GM19025 (cell line): ENCODE measurements around the gene TPCN2.

Experiments
- ATAC-seq: cut with Tn5 transposase; IDR thresholded peaks from one replicate; pipeline ENCODE4 v1.9.1; 2021; ENCODE audit warnings: mild to moderate bottlenecking, low read depth, moderate library complexity; ENCODE audit not compliant: unreplicated experiment

Gene TPCN2

DNA sequence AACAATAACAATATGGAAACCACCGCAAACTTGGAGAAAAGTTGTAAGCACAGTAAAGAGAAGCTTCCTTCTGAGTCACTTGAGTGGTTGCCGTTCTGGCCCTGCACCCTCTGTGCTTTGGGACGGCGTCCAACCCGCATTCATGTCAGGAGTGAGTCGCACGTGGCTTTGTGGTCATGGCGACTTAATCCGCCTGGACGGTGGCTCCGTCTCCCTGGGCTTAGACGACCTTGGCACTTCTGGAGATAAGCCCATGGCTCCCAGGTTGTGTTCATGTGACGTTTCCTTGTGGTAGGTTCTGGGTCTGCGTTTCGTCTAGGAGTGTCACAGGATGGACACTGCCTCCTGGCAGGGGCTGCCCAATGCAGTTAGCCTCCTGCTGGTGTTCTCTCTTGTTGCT is 40.5 kb downstream of the TPCN2 start:
- no peak for ATAC-seq

DNA sequence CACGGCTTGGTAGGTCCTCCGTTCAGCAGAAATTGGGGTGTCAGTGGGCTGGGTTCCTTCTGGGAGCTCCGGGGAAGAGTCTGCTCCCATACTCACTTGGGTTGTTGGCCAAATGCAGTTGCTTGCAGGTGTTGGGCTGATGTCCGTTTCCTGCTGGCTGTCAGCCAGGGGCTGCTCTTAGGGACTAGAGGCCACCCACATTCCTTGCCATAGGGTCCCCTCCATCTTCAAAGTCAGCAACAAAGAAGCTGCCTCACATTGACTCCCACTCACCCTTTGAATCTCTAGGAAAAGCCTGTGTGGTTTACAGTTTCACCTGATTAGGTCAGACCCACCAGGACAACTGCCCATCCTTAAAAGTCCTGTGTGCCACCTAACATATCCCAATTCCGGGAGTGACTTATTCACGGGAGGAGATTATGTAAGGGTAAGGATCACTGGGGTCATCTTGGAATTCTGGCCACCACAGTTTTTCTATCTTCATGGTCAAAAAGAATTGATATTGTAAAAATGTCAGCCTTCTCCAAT is 43.0 kb downstream of the TPCN2 start:
- ATAC-seq, result no peak

DNA sequence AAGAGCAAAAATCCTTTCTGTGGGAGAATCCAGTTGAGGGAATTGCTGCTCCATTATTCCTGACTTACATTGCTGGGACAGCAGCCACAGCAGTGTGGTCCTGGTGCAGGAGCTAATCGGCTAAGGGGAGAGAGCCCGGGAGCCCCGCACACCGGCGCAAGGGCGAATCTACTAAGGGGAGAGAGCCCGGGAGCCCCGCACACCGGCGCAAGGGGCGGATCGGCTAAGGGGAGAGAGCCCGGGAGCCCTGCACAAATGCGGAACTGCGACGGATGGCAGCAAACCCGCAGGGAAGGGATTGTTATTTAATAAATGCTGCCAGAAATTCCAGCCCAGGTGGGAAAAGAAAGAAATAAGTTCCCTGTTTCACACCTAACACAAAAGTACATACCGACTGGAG is 43.5 kb downstream of the TPCN2 start:
- ATAC-seq, result no peak

DNA sequence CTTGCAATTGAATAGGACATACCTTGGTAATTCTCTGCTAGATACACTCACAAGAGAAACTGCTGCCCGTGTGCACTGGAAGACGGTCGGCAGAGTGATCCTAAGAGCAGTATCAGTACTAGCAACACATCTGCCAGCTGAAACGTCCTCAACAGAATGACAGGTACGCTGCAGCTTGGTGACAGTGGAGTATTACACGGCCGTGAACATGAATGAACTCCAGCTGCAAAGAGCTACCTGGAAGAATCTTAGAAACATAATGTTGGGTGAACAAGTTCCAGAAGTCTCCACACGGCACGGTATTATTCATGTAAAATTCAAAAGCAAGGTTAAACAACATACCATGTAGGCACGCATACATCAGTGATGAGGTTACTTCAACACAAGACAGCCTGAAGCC is 44.4 kb downstream of the TPCN2 start:
- ATAC-seq, result no peak

DNA sequence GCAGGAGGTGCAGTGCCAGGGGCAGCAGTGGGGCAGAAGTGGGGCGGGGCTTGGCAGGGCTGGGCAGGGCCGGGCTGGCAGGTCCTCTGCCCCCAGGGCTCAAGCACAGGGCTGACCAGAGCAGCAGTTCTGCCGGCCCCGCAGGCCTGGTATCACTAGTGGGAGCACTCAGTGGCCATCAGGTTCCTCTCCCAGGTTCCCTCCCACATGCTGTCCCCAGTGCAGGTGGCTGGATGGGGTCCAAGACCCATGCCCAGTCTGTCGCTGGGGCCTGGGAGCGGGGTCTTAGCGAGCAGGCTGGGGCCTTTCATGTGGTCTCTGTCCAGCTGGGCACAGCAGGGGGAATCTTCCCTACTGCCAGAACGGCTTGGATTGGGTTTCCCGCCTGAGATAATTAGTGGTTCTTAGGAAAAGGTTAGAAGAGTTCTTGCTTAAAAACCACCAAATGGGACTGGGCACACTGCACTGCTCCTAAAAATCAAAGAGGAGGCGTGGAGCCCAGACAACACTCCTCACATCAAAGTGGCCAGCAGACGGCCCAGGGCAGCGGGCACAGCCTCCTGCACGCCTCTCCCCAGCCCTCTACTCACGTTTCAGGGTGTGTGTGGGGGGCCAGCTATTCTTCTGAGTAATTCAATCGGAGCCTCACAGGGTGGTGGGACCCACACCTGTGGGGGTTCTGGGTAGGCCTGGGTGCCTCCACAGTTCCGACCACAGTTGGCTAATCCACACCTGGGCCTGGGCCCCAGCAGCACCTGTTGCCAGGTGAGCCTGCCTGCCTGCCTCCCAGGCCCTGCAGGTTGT is 45.6 kb downstream of the TPCN2 start:
- ATAC-seq, result no peak

DNA sequence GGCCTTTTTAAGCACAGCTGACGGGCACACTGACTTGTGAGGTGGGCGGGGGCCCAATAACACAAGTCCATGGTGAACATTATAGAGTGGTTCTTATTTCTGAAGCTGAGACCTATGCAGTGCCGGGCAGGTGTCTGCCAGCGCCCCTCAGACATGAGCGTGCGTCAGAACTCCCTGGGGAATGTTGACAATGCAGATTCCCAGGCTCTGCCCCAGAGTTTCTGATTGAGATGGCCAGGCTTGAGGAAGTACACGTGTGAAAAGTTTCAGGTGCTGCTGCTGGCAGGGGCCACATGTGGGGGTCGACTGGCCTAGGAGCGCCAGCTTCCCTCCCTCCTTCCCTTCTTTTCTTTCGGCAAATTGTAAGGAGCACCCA is 46.2 kb downstream of the TPCN2 start:
- no peak for ATAC-seq

DNA sequence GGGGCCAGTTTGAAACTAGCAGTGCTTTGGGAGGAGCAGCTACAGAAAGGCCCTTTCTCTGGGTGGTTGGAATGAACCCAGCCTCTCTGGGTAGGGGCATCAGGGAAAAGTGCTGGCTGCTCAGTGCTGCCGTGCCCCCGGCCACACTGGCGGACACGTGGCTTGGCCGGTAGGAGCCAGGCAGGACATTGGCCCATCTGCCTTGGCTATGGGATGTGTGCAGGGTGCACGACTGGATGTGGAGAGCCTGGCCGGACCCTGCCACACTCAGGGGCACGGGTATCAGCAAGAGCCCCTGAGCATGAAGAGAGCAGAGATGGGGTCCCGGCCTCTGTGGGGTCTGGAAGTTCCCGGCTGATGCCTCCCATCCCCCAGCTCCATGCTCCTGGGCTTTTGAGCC is 46.6 kb downstream of the TPCN2 start:
- ATAC-seq, result no peak

DNA sequence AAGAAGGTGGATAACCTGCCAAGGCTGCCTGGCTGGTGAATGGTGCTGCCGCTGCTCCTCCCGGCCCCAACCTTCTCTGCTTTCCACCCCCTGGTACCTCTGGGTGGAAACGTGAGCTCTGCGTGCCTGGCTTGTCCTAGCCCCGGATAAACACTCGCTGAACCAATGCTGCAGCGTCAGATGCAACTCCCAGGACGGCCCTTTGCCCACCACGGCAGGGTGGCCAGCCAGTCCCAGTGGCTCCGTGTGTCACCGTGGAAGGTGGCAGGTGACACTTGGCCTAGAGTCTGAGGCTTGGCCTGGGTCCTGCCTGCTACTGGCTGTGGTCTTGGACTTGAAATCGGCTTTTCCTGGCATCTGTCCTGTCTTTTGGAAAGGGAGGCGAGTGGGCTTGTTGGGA is 47.7 kb downstream of the TPCN2 start:
- ATAC-seq, result no peak

DNA sequence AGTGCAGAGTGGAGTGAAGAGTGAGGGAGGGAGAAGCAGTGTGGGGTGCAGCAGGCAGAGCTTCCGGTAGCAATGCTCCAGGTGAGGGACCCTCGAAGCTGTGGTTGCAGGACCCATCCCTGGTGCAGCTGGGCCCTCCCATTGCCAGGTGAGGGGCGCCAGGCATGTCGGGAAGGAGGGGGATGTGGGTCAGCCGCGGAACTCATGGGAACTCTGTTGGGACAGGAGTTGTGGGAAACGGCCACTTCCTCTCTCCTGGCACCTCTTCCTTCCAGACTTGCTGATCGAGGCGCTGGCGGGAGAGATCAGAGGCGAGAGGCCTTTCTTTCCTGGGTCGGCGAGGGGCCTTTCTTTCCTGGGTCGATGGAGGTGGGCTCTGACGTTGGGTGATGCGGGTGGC is 48.5 kb downstream of the TPCN2 start:
- no peak for ATAC-seq

DNA sequence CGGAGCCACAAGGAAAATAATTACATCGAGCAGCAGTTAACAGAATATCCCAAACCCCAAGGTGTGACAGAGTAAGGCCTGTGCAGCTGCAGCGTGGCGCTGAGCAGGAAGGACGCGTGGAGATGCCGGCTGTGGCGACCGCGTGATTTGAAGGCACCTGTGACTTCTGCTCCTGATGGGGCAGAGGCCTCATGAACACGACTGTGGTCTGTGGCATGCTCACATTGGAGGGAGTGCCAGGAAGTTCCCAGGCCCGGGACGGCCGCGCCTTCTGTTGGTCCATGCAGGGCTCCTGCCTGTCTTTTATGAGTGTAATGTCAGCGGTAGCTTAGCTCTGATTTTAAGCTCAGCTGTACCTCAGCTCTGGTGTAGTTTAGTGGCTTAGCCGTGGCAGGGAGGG is 50.4 kb downstream of the TPCN2 start:
- no peak for ATAC-seq

DNA sequence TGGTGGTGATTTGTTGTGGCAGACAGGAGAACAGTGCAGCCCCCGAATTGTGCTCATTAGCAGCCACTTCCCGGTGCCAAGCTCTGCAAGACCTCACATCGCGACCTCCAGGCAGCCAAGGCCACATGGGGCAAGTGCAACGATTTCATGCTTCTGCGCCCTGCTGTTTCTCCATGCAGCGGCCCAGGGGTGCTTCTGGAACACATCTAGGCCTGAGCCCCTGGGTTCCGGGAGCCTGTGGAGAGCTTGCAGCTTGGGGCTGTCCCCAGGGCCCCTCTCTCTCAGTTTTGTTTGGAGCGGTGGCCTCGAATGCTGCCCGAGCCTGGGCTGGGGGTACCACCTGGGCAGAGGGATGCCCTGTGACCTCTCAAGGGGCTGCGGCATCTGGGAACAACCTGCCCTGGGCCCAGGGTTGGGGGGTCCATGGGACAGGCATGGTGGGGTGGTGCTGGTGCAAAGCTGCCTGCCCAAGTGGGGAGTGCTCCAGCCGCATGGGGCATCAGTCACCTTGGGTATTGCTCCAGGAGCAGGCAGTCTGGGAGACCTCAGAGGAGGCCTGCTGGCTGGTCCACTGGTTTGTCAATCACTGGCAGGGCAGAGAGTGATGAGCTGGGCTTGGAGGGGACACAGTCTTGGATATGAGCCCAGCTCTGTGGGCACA is 51.9 kb downstream of the TPCN2 start:
- ATAC-seq, result no peak

DNA sequence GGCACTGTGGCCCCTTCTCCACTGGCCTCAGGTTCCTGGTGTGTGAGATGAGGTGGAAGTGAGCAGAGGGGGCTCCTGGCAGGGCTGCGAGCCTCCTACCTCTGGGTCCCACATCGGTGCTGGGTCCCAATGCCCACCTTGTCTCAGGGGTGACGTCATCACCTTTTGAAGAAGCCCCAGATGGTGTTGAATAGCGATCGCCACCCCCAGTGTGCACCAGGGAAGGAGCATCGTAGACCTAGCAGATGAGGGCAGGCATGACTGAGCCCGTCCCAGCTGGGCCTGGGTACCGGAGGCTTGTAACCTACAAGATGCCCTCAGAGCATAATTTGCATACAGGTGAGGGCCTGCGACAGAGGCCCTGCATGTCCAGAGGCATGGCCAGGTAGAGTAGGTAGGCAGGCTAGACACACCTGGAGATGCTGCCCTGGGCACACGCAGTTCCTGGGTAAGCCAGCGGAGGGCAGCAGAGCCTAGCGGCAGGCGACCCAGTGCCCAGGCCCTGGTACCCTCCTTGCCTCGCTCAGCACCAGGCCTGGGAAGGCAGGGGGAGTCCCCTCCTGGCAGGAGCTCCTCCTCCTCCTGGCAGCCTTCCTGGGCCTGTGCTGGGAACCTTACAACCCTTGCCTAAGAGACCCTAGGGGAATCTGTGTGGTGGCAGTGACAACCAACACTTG is 52.5 kb downstream of the TPCN2 start:
- ATAC-seq, result peak; percentile 58

DNA sequence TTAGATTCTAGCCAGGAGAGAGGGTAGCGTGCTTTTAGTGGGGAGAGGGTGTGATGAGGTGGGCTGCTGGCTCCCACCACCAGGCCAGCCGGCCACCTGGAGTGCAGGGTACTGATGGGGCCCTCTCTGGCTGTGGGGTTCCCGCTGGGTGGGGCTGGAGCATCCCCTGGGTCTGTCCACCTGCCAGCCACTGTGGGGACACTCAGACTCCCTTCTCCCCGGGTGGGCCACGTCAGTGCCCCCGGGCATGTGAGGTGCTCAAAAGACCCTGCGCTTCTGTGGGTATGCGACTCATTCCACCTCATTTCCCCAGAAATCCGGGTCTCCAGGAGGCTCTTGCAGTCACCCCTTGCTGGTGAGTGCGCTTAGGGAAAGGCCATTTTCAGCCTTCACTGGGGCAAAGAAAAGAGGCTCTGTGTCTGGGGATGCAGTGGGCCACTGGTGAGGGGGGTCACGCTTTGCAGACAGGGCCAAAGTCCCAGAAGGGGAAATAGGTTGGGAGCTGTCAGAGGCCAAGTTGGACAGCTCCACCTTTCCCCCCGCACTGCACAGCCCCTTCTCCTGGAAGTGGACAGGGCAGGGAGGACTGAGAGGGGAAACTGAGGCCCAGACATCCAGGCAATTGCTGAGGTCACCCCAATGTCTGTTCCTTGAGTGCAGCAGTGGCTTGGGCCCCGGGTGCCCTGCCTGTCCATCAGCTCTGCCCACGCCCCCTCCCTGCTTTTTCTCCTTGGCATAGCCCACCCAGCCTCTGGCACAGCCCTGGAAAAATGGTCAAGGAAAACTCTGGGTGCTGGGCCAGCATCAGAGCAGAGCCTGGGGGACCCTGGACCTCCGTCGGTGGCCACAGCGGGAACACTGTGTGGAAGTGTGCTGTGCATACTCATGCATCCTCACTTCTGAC is 53.3 kb downstream of the TPCN2 start:
- ATAC-seq, result no peak

DNA sequence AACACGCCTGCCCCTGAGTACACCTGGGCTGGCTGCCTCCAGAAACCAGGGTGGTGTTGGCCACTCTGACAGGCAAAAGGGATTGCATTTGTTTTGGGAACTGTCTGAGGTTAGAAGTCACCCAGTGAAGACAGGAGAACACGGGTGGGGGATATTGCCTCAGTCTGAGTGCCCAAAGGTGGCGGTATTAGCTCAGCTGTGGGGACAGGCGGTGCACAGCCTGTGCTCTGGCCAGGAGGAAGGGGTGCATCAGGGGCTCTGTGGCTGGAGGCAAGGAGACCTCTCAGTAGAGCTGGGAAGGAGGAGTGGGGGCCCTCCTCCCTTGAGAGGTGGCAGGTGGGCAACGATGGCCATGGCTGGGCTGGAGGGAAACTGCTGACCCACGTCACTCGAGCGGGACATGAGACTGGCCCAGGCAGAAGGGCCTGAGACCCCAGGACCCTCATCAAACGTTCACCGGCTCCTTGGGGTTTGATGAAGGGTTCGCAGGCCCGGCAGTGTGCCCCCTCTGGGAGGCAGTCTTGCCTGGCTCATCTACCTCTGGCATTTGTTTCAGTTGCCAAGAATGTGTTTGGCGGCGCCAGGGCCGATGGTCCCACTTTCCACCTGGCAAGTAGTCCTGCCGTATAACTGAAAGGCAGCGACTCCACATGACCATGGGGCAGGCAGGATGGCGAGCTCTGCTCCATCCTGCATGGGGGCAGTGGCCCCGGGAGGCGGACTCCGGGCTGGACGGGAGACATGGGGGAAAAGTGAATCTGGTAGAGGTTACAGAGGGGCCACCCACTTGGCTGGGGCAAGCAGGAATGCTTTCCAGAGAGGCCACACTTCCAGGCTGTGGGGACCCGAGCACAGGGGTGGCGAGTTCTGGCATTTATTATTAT is 54.2 kb downstream of the TPCN2 start:
- no peak for ATAC-seq

DNA sequence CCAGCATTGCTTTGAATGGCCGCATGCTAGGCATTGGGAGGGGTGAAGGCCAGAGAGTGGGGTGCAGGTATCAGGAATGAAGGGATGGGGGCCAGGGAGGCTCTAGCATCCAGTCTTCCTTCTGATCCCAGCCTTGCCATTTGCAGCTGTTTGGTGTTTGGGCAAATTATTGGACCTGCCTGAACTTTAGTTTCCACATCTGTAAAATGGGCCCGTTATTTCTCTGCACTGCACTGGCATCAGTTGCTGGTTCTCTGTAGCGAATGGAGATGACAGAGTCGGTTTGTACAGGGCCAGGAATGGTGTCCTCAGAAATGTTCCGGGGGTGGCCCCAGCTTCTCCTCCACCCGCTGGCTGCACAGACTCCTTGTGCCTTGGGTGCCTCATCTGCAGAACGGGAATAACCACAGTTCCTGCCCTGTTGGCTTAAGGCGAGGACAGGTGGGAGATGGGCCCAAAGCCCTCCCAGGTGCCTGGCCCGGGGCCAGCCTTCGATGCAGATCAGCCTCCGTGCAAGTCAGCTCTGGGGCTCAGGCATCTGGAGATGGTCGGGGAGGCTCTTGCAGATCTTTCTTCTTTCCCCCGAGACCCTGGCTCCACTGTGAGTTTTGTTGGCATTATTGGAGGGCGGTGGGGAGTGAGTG is 55.6 kb downstream of the TPCN2 start:
- no peak for ATAC-seq

DNA sequence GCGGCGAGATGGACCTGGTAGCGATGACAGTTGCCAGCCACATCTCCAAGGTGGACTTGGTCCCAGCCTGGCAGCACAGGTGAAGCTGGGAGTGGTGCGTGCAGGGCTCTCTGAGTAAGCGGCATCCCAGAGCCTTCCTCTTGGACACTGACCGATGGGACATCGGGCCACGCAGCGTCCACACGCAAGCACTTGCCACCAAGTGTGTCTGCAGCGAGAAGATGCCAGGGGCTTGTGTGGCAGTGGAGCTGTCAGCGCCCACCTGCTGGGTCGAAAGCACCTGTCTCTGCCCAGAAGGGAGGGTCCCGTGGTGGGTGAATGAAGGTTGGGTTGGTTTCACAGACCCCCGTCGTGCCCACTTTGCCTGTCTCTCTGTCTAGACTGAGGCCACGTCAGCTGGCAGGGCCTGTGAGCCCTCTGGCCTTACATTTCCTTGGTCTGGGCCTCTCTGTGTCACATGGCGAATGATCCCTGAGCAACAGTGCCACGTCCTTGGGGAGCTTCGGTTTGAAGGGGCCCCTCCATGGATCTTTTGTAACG is 56.2 kb downstream of the TPCN2 start:
- ATAC-seq, result no peak

DNA sequence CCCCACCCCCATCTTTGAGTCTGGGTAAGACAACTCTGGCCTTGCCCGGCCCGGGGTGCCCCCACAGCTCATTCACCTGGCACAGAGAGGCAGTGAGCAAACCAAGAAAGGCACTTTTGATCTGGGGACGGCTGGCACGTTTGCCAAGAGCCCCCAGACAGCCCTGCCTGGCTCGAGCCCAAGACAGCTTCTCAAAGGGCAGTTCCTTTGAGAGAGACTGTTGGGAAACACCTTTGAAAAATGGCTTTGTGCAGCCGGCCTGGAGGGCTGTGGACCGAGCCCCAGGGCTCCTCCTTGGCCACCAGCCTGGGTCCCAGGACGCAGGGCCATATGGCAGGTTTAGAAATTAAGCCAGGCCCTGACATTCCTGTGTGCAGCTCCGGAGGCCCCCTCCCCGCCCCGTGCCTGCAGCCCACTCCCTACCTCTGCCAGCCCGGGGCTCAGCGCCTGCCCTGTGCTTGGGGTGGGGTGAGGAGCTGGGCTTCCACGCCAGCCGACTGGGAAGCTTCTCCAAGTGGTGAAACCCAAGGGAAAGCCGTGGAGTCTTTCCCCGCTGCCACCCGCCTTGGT is 56.8 kb downstream of the TPCN2 start:
- ATAC-seq, result no peak

DNA sequence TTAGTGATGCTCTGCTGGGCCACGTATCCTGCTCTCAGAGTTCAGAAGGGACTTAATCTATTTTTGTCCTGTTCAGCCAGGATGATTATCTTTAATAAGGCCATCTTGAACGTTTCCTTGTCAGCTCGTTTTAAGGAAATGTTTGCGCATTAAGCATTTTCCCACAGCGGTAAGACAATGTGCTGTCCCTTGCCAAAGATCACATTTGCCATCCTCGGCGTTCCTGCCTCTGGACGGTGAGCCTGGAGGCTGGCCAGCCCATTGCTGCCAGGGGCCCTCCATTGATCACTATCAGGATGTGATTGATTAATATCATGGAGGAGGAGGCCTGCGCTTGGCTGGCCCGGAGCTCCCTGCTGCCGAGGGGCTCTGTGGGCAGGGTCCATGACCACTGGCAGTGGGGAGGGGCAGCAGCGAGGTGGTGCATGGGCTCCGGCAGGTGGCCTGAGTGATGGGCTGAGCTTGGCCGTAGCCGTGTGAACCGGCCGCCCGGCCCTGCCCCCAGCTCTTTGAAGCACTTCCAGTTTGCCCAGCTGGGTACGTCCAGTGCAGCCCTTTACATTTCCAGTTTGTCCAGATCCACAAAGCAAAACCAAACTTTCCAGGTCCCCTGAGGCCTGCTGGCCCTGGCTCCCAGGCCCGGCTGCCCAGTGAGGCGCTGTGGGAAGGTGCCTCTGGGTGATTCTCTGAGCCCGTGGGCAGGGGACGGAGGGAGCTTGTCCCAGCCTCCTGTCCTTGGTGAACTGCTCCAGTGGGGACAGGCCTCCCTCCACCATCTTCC is 57.5 kb downstream of the TPCN2 start:
- ATAC-seq, result no peak
